AG04449 (cell line): ENCODE data around the gene GJB3.

Experiments used
- CTCF ChIA-PET: fragments of 350-600 bp; formaldehyde crosslinking; extraction: SDS; loops from one replicate; lab custom pipeline; 2021; ENCODE audit warnings: antibody characterized with exemption; lab: Yijun Ruan, JAX
- POLR2A ChIA-PET: fragments of 400-600, 350-600 bp; formaldehyde crosslinking; extraction: SDS; loops from one replicate; lab custom pipeline; 2020; ENCODE audit warnings: antibody characterized with exemption, inconsistent platforms; lab: Yijun Ruan, JAX
- DNase-seq: peaks from one replicate; pipeline ENCODE4 v3.0.0-alpha.2; 2010; ENCODE audit warnings: low read depth, low spot score
- H3K4me3 ChIP-seq: 2 replicates; pipeline ENCODE4 v1.5.1; 2011; ENCODE audit warnings: low read depth, mild to moderate bottlenecking, control low read depth, low read length
- CTCF ChIP-seq: IDR thresholded peaks from one replicate; pipeline ENCODE4 v1.5.1; 2011; ENCODE audit warnings: mild to moderate bottlenecking, moderate library complexity, low read length, control low read depth, inconsistent platforms; ENCODE audit not compliant: insufficient read depth; ENCODE audit errors: missing control alignments

Gene GJB3

GRCh38 chr1:34786521-34787325 lies 5.7 kb downstream of the GJB3 start:
- DNase-seq, result peak; percentile 24
- H3K4me3 ChIP-seq, result no peak overlapping the region
- POLR2A ChIA-PET, result no interaction called here
- CTCF ChIA-PET, result interaction anchor here (0.7 to 3.7 kb wide), 20 partner anchors 10 to 663 kb away, joined by 3 to 37 read pairs (median 6); partner anchors contain the start of gene SMIM12
- TF ChIP-seq CTCF, result peak; percentile 88

DNA sequence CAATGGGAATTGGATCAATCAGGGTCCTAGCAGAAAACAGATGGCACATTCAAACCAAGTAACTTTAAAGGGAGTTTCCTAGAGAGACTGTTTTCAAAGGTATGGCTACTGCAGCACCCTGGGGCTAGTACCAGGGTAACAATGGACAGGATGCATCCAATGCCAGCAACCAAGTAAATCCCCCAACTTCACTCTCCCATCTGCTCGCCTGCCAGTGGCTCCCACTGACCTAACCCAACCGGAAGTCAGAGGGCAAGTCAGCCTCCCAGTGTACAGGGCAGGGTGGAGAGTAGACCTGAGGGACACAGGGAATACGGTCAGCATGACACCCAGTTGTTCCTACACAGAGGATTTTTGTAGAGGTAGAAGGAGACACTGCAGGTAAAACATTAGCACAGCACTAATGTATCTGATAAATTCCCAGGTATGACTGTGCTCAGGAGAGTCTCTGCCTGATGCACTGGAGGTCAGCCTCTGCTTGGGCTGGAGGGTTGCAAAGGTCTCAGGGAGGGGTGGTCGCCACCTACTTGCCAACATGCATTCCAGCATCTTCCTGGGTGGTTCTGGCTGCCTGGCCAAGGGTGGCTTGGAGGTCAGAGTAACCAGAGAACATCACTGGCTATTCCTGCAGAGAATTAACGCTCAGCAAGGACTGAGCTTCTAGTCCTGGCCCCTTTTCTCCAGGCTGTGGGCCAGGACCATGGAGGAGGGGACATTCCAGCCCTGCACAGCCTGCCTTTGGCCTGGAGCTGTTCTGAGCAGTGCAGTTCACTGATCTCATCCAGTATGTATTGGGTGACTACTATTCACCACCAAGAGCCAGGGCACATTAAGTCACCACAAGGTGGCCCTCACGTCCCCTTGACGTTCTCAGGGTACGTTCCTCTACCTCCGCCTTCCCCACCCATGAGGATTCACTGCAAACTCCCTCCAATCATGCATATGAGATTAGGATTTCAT lies 6.7 kb downstream of the GJB3 start:
- no peak overlapping the region for H3K4me3 ChIP-seq
- TF ChIP-seq CTCF, result no peak
- peak; percentile 9 for DNase-seq
- ChIA-PET POLR2A (no interaction called here), CTCF (interaction anchor here (1.0 to 3.7 kb wide), 18 partner anchors 9 to 657 kb away, joined by 3 to 37 read pairs (median 8); partner anchors contain the start of gene SMIM12)

DNA sequence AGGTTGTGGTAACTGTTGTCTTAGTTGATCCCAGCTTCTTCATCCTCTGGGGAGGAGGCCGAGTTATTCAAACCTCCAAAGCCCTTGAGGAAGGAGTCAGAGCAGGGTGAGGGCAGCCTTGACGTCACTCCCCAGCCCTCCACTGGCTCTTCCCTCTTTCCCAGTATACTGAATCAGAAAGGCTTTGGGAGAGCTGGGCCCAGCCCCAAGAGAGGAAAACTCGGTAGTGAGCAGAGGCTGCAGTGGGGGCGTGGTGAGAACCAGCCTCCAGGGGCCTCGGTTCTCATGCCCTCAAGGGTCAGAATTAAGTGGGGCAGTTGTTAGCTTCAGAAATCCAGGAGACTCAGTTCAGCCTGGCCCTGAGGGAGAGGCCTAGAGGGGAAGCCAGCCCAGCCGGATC lies 10.0 kb downstream of the GJB3 start:
- DNase-seq, result no peak
- ChIA-PET POLR2A (no interaction called here), CTCF (interaction anchor here (1.0 to 1.9 kb wide), 4 partner anchors 13 to 76 kb away, joined by 3 to 6 read pairs (median 4); partner anchors contain the start of gene SMIM12)
- no peak for TF ChIP-seq CTCF
- H3K4me3 ChIP-seq, result no peak overlapping the region

- H3K4me3 ChIP-seq, result no peak overlapping the region
- no peak for TF ChIP-seq CTCF
- ChIA-PET CTCF (no interaction called here), POLR2A (no interaction called here)
- no peak for DNase-seq
These were observed 11.4 kb downstream of the GJB3 start for GRCh38 chr1:34792424-34792823.

DNA sequence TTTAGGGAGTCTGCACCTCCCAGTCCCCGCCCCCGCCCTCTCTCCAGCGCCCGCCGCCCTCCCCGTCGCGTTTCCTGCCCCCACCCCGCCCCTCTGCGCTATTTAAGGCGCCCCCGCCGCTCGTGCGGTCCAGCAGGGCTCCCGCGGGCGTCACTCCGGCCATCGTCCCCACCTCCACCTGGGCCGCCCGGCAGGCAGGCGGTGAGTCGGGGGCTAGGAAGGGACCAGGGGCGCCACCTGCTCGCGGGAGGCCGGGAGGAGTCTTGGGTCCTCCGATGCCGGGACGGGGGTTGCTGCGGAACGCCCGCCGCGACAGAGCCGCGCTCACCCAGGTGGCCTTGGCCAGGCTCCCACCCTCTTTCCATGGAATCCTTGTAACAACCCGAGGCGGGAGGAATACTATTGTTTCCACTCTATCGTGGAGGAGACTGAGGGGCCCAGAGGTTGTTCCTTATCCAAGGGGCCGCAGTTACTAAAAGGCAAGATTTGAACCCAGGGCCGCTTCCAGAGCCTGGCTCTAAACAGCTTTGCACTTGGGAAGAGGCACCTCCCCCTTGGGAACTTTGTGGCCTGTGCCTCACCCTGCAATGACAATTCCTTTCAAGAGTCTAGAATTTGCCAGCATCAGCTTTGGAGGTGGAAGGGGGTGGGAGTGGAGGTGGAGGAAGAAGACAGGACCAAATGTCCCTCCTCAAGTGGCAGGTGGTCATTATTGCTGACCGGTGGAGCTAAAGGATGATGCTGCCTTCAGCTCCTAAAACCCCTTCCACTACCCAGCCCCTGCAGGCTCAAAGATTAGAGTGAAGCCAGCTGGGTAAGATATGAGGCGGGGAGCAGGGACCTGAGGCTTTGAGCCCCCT lies 12.1 kb downstream of the GJB3 start, which contains the start of gene GJA4:
Gene GJA4, plus strand, starts transcription at position 132 of the 860 bp plus-strand sequence. CDS start 1,215 bp downstream, outside the sequence.
- POLR2A ChIA-PET, result no interaction called here
- no peak for TF ChIP-seq CTCF
- no peak within 1 kb of the TSS for H3K4me3 ChIP-seq
- CTCF ChIA-PET, result no interaction called here
- no peak for DNase-seq
